Muscle layer of colon (tissue), 2 donors: ENCODE data around the gene MEAK7.
"Not testable (repeated sequence)": the region's sequence is repeated elsewhere in the genome, so short reads cannot be mapped to it uniquely, and the experiment has no call there.

Experiments used
- H3K27ac ChIP-seq: one replicate; pipeline ENCODE4 v1.7.0; 2013; ENCODE audit warnings: low read depth, mild to moderate bottlenecking, low read length, moderate library complexity
- H3K27me3 ChIP-seq, 2 donors: one replicate each; pipeline ENCODE4 v1.7.0; 2013; ENCODE audit warnings: low read length in 2 of 2, mild to moderate bottlenecking in 2 of 2; ENCODE audit not compliant: insufficient read depth in 2 of 2, control insufficient read depth in 1 of 2
- H3K36me3 ChIP-seq: one replicate; pipeline ENCODE4 v1.7.0; 2013; ENCODE audit warnings: mild to moderate bottlenecking, low read length; ENCODE audit not compliant: insufficient read depth
- H3K4me1 ChIP-seq: one replicate; pipeline ENCODE4 v1.7.0; 2013; ENCODE audit warnings: mild to moderate bottlenecking, low read length; ENCODE audit not compliant: insufficient read depth
- H3K4me3 ChIP-seq, 2 donors: one replicate each; pipeline ENCODE4 v1.7.0; 2013; ENCODE audit warnings: low read length in 2 of 2, low read depth in 1 of 2, mild to moderate bottlenecking in 1 of 2, moderate library complexity in 1 of 2
- H3K9ac ChIP-seq: one replicate; pipeline ENCODE4 v1.7.0; 2013; ENCODE audit warnings: low read length
- H3K9me3 ChIP-seq: one replicate; pipeline ENCODE4 v1.7.0; 2013; ENCODE audit warnings: mild to moderate bottlenecking, low read length
- donor health status: abdominal sarcoma.
- donor health status: Adenocarcinoma of cecum.

The MEAK7 gene

GRCh38 chr16:84530590-84530989 lies 26.1 kb upstream of the MEAK7 start:
- Histone ChIP-seq H3K4me3 (no peak overlapping the region), H3K9me3 (no peaks in the 10 kb centered on the region), H3K27me3 (no peaks in the 10 kb centered on the region), H3K9ac (no peak overlapping the region), H3K4me1 (peaks cover 36% of the 10 kb centered on the region), H3K36me3 (no peaks in the 10 kb centered on the region), H3K27ac (no peak overlapping the region)

DNA sequence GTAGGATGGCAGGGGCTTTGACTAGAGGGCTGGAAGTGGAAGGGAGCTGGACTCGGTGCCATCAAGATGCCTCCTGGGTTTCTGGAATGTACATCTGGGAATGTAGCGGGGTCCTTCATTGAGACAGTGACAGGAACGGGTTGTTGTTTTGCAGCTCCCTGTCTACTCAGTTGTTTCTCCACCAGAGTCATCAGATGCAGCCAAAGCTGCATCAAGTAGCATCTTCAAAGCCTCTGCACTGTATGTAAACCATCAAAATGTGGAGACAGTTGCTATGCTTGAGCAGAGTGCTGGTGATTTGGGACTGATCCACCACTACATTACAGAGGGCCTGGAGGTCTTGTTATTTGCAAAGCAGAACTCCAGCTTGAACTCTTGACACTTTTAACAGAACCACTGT lies 25.1 kb upstream of the MEAK7 start:
- Histone ChIP-seq H3K27me3 (no peaks in the 10 kb centered on the region), H3K27ac (no peak overlapping the region), H3K4me1 (peaks cover 36% of the 10 kb centered on the region), H3K36me3 (no peaks in the 10 kb centered on the region), H3K9ac (no peak overlapping the region), H3K4me3 (no peak overlapping the region), H3K9me3 (no peaks in the 10 kb centered on the region)

- Histone ChIP-seq H3K27me3 (no peaks in the 10 kb centered on the region), H3K4me1 (peaks cover 36% of the 10 kb centered on the region), H3K27ac (no peak overlapping the region)
Measured at GRCh38 chr16:84528322-84528721, 23.9 kb upstream of the MEAK7 start.

DNA sequence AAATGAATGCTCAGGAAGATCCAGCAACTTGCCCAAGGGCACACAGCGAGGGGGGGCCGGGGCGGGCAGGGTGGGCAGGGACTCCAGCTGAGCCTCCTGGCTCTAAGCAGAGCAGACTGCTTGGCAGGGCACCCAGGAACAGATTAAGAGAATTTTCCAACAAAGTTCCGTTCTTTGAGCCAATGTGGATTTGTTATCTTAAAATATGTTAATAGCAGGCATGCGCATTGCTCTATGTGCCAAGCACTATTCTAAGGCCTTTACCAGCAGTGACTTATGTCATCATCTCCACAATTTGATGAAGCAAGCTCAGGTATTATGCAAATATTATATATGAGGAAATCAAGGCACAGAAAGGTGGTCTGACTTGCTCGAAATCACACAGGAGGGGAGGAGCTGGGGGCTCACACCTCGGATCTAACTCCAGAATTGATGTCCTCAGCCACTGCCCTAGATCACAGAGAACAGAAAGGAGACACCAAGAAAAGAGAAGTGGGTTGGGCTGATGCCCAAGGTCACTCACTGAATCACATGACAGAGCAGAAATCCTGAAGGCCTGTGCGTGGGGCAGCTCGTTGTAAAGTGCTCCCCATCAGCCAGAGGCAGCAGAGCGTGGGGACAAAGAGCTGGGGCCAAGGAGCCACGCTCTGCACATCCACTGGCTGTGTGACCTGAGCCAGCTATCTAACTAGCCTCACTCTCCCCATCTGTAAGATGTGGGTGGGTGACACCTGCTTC lies 23.2 kb upstream of the MEAK7 start:
- Histone ChIP-seq H3K27me3 (no peaks in the 10 kb centered on the region), H3K36me3 (no peaks in the 10 kb centered on the region), H3K27ac (no peak overlapping the region), H3K9me3 (no peaks in the 10 kb centered on the region), H3K4me1 (peaks cover 30% of the 10 kb centered on the region), H3K9ac (no peak overlapping the region), H3K4me3 (no peak overlapping the region)

More at GRCh38 chr16:84528322-84528721, 23.9 kb upstream of the MEAK7 start:
- Histone ChIP-seq H3K36me3 (no peaks in the 10 kb centered on the region), H3K9me3 (no peaks in the 10 kb centered on the region), H3K9ac (no peak overlapping the region), H3K4me3 (no peak overlapping the region)

DNA sequence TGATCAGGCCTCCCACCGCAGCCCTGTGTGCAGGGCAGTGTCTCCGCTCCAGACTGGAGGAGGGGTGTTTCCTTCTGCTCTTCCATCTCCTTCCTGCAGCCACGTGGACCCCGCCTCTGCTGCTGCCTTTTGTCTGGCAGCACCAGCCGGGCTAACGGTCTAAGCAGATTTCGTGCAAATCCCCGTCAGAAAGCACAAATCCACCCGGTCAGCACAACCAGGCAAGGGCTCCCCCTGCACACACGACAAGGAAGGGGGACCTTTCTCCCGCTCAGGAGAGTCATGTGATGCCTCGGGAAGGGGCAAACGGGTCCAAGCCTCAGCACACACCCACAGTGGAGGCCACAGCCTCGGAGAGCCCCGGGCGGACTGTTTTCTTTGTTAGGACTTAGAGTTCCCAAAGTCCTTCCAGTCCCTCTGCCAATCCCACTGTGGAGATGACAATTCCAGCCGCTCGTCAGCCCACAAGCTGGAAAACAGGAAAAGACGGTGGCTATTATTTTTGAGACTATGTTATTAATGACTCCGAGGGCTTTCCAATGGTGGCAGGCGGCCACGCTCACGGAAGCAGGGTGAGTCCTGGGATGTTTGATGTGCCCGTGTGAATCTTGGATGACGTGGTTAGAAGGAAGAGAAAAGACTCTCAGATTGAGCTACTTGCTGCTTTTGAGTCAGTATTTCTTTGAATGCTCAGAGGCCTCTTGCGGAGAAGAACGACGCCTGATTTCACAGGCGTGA lies 22.5 kb upstream of the MEAK7 start:
- Histone ChIP-seq H3K36me3 (no peaks in the 10 kb centered on the region), H3K9ac (peak overlapping the region; percentile 27), H3K4me3 (peak overlapping the region in 1 of 2 donors; percentile 46), H3K9me3 (no peaks in the 10 kb centered on the region), H3K4me1 (peaks cover 22% of the 10 kb centered on the region), H3K27ac (peak overlapping the region; percentile 62), H3K27me3 (no peaks in the 10 kb centered on the region)

DNA sequence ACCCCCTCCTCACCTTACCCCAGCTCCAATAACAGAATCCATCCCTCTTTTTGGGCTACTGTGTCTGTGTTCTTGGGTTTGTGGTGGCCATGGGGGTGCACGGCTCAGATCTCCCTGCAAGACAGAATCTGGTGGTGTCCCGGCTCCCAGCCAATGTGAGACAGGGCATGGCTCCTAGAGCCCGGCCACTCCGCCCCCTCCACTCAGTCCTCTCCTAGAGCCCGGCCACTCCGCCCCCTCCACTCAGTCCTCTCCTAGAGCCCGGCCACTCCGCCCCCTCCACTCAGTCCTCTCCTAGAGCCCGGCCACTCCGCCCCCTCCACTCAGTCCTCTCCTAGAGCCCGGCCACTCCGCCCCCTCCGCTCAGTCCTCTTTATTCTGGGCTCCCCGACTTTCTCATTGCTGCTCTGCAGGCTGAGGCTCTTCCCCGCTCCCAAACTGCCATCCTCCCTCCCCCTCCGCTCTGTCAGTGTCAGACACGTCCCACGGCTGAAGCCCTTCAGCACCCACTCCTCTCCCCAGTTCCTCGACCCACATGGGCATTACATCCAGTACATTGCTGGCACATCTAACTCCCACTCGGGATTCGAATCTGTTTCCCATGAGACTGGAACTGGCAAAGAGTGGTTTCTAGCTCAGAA lies 20.6 kb upstream of the MEAK7 start:
- not testable (repeated sequence) for H3K9ac ChIP-seq, H3K27ac ChIP-seq, H3K4me3 ChIP-seq, H3K27me3 ChIP-seq, H3K9me3 ChIP-seq, H3K36me3 ChIP-seq
- H3K4me1 ChIP-seq = peaks cover 15% of the 10 kb centered on the region

- no peak overlapping the region for H3K9ac ChIP-seq
- no peak overlapping the region for H3K27ac ChIP-seq
- no peaks in the 10 kb centered on the region for H3K9me3 ChIP-seq
- H3K4me3 ChIP-seq = no peak overlapping the region
- no peaks in the 10 kb centered on the region for H3K27me3 ChIP-seq
- H3K4me1 ChIP-seq = peaks cover 15% of the 10 kb centered on the region
- no peaks in the 10 kb centered on the region for H3K36me3 ChIP-seq
Measured at GRCh38 chr16:84524346-84524920, 20.0 kb upstream of the MEAK7 start.

DNA sequence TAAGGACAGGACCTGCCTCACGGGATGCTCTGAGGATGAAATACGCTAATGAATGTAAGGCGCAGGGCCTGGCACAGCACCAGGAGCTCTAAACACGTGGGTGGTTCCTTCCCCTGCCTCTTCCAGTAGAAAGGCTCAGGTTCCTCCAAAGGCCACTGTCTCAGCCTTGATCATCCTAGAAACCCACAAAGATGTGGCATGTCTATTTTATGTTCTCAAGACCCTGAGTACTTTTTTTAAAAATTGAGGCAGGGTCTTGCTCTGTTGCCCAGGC lies 17.0 kb upstream of the MEAK7 start:
- no peak overlapping the region for H3K9ac ChIP-seq
- H3K4me3 ChIP-seq = no peak overlapping the region

DNA sequence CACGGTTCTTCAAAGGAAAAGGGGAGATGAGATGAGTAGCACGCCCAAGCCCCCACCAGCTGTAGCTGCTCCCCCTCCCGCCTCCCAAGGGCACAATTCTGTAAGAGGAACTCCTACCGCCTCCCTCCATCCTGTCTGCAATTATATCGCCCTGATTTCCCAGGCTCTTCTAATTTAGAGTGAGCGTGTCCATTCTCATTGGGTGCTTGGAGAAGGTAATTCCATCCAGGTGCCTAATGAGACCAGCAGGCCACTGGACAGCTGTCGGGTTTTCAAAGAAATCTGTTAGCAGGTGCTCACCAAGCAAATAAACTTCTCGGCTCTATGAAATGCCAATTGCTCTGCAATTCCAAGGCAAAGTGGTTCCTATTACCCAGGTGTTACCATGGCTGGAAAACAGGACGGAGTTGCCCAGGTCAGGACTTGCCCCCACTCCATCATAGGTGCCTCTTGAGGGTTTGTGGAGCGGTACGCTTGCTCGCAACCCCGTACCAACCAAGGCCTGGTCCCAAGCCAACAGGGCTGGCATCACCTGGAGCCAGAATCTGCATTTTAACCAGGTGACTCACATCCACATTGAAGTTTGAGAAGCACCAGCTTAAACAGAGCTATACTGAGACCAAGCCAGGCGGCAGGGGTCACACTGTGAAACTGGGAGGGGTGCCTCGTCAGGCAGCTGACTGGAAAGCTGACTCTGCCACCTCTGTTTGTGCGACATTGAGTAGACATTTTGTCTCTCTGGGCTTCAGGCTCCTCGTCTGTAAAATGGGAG lies 16.5 kb upstream of the MEAK7 start:
- H3K36me3 ChIP-seq = no peaks in the 10 kb centered on the region

More for the DNA sequence above, 17.0 kb upstream of the MEAK7 start:
- no peaks in the 10 kb centered on the region for H3K27me3 ChIP-seq
- no peak overlapping the region for H3K27ac ChIP-seq
- H3K9me3 ChIP-seq = no peaks in the 10 kb centered on the region
- no peaks in the 10 kb centered on the region for H3K36me3 ChIP-seq
- H3K4me1 ChIP-seq = peaks cover under 1% of the 10 kb centered on the region

DNA sequence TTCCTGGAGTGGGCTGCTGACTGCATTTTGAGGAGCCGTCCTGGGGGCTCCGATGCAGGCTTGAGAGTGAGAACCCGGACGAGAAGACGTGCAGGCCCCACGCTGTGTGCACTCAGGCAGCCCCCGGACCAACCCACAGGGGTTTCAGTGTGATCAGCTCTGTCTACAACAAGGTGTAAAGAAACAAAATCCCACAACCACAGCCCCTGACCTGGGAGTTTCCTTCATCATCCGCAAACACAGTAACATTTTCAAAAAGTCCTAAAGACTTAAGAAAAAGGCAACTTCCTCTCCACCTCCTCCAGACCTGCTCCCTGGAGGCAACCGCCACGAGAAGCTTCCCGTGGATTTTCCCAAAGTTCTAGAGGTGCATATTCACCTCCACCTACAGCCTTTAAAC lies 15.4 kb upstream of the MEAK7 start:
- no peak overlapping the region for H3K9ac ChIP-seq
- H3K27ac ChIP-seq = no peak overlapping the region

More for the DNA sequence above, 16.5 kb upstream of the MEAK7 start:
- Histone ChIP-seq H3K27me3 (no peaks in the 10 kb centered on the region), H3K9me3 (no peaks in the 10 kb centered on the region), H3K4me3 (no peak overlapping the region), H3K9ac (no peak overlapping the region), H3K27ac (no peak overlapping the region), H3K4me1 (no peaks in the 10 kb centered on the region)

DNA sequence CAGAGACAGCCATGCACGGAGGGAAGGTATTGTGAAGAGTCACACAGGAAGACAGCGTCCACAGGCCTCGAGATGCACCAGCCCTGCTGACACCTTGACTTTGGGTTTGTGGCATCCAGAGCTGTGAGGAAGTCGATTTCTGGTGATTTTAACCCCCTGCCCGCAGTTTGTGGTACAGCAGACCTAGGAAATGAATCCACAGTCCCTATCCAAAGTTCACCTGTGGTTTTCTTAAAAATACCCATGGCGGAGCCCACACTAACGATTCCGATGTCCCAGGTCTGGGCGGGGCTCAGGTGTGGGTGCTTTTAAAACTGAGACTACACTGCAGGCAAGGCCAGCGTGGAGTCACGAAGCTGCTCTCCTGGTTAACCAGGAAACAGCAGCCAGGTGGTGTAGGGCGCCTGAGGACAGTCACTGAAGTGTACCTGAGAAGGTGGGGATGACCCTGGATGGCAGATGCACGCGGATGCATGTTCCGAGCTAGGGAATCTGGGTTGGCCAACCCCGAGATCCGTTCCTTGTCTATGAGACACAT lies 14.4 kb upstream of the MEAK7 start:
- no peaks in the 10 kb centered on the region for H3K27me3 ChIP-seq
- no peaks in the 10 kb centered on the region for H3K4me1 ChIP-seq
- H3K36me3 ChIP-seq = no peaks in the 10 kb centered on the region
- H3K4me3 ChIP-seq = no peak overlapping the region
- H3K9ac ChIP-seq = no peak overlapping the region
- no peaks in the 10 kb centered on the region for H3K9me3 ChIP-seq
- no peak overlapping the region for H3K27ac ChIP-seq

More for the DNA sequence above, 15.4 kb upstream of the MEAK7 start:
- no peaks in the 10 kb centered on the region for H3K36me3 ChIP-seq
- no peaks in the 10 kb centered on the region for H3K4me1 ChIP-seq
- H3K9me3 ChIP-seq = no peaks in the 10 kb centered on the region
- no peaks in the 10 kb centered on the region for H3K27me3 ChIP-seq
- H3K4me3 ChIP-seq = no peak overlapping the region
